GM18498 (cell line): ENCODE results near the gene FOXC2.

Source experiments
- ATAC-seq: cut with Tn5 transposase; IDR thresholded peaks from one replicate; pipeline ENCODE4 v1.9.1; 2021; ENCODE audit warnings: mild to moderate bottlenecking, moderate library complexity; ENCODE audit not compliant: unreplicated experiment

FOXC2 gene

DNA sequence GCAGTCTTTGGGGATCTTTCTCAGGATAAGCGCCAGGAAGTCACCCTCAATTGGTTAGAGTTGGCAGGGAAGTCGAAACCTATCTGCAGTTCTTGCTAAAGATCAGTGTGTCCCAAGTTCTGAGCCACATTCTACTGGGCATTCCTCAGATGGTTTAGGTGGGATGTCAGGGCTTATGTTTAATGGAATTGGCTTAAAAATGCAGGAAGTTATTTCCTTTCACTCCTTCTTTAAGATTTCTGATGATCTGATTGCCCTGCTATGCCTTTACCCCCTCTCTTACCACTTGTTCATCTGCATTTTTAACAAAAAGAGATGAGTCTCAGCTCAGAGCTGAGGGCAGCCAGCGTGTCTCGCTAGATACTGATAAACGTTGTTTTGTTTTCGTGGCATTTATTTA, 42.5 kb downstream of the FOXC2 start:
- ATAC-seq, result no peak

DNA sequence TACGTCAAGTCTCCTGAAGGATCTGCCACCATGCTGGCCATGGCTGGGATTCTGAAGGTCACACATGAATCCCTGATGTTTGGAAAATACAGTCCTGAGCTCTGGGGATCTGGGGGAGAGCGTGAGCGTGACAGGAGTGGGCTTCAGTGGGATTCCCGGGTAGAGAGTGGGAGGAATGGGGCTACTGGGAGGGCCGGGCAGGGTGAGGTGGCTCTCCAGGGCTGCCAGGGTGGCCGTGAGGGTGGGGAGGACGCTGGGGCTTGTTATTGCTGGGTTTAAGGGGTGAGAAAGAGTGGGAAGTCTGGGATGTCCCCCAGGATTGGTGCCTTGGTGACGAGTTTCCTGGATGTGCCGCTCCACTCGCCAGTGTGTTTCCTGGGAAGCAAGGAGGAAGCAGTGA, 43.0 kb downstream of the FOXC2 start:
- ATAC-seq, result no peak

DNA sequence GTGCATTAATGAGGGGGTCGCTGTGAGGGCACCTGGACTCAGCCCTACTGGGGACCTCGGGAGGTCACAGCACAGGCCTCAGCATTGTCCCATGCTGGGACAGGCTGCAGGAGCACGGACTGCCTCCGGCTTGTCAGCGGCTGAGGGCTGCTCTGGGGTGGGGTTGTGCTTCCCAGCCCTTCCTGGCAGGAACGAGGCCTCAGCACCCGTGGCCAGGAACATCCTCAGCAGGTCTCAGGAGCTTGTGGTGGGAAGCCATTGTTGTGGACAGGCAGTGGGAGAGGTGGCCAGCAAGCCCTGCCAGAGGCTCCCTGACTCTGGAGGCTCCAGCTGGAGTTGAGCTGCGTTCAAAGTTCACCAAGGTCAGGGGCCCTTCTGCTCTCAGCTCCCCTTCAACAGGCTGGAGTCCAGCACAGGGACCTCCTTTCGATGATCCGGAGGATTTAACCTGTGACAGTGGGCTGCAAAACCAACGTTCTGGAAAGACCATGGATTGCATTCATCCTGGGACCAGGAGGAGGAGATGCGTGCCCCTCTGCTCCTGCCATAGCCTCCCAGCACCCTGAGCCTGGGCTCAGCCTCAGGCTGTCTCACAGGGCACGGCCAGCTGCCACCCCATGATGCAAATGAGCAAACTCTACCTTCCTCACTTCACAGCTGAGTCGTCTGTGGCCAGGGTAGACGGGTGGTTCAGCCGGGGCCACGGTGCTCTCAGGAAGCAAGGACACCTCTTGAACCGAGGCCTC, 44.3 kb downstream of the FOXC2 start:
- no peak for ATAC-seq

- ATAC-seq, result no peak
These were observed 44.9 kb downstream of the FOXC2 start for GRCh38 chr16:86611525-86611855.

- ATAC-seq, result no peak
These were observed 45.3 kb downstream of the FOXC2 start for GRCh38 chr16:86611941-86612340.

DNA sequence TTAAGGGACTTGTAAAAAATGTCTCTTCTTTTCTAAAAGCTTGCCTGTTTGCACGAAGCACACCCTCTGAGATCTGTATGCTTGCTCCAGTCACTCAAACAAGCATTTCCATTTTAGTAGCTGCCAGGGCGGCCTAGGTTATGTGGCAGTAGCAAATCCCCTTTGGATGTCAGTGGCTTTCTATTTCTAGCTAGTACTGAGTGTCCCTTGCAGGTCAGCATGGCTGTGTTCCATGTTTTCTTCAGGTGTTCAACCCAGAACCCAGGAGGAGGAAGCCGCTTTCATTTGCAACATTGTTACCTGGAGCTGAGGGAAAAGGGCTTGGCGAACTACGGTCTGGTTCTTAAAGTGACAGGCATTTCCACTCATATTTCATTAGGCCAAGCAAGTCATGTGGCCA, 48.1 kb downstream of the FOXC2 start:
- no peak for ATAC-seq

DNA sequence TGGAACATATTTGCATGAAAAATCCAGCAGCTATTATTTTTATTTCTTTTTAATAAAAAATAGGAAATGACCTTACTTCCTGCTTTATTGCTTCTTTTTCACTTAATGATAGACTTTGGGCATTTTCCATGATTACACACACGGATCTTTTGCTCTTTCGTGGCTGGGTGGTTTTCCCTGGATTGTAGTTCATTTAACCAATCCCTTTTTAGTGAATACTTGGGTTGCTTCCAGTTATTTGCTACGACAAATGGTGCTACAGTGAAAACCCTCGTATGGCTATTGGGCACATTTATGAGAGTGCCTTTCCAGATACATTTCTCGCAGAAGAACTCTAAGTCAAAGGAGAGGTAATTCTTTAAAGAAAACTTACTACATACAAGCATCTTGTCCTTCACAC, 50.3 kb downstream of the FOXC2 start:
- ATAC-seq, result no peak

DNA sequence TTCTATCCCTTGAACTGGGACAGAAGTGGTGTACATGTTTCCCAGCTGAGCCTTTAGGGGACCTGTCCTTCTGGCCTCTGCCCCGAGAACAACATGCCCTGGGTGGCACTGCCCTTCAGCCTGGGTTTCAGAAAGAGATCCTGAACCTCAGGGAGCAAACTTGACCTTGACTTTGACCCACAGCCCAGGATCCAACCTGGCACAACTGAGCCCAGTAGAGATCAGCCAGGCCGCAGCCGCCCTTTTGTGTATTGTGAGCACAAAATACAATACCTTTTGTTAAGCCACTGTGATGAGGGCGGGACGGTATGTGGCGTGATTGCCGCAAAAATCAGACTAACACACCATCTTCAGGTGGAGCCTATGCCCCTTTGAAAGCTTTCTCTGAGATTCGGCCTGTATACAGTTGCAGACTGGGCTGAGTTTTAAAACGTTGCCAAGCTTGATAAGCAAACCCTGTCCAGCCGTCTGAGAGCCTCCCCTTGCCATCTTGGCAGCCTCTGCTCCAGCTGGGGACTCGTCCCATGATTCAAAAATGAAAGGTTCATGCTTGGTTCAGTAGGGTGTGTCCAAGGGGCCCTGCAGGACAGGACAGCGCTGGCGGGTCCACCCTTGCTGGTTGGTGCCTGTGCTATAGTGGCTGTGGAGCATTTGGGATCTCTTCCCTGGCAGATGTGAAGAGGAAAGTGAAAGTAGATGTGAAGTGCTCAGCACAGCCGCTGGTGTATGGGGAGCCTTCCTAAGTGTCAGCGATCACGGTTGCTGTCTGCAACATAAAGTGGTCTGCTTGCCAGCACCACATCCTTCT, 52.0 kb downstream of the FOXC2 start:
- ATAC-seq, result no peak
